MV-4-11 (cell line): ENCODE data around the gene ISYNA1.

Experiments used
- DNase-seq: peaks from one replicate; lab custom pipeline; 2025; lab: John Stamatoyannopoulos, UW

ISYNA1 gene

GRCh38 chr19:18443831-18444230 is 5.9 kb upstream of the ISYNA1 start:
- no peak for DNase-seq

DNA sequence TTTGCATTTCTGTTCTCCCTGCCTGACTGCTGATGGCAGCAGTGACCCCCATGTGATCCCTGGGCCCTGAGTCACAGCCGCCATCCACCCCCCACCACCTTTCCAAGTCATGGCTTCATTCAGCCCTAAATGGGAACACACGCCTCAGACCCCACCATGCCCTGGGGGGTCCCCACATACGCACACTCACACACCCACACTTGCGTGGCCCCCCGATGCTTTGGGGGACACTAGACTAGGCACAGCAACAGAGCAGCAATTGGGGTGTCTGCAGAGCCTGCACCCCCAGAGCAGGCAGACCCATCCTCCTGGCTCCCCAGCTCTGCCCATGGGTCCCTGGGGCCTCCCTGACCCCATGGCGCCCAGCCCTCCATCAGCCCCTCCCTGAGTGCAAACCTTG is 5.5 kb upstream of the ISYNA1 start:
- no peak for DNase-seq

DNA sequence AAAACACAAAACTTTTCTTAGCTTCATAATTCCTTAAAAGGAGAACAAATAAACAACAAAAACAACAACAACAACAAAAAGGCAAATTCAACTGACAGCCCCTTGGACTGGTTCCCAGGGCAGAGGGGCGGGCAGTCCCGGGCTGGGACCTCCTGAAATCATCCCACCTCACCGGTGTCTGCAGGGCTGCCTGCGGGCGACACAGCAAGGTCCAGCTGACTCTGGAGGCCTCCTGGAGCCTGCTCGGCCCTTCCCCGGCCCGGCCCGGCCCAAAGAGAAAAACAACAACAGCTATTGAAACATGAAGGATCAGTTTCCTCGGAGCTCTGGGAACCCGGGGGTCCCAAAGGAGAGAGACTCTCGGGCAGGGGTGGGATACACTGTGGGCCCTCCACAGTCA is 5.0 kb upstream of the ISYNA1 start:
- no peak for DNase-seq

GRCh38 chr19:18441804-18442788 is 4.2 kb upstream of the ISYNA1 start:
- no peak for DNase-seq

DNA sequence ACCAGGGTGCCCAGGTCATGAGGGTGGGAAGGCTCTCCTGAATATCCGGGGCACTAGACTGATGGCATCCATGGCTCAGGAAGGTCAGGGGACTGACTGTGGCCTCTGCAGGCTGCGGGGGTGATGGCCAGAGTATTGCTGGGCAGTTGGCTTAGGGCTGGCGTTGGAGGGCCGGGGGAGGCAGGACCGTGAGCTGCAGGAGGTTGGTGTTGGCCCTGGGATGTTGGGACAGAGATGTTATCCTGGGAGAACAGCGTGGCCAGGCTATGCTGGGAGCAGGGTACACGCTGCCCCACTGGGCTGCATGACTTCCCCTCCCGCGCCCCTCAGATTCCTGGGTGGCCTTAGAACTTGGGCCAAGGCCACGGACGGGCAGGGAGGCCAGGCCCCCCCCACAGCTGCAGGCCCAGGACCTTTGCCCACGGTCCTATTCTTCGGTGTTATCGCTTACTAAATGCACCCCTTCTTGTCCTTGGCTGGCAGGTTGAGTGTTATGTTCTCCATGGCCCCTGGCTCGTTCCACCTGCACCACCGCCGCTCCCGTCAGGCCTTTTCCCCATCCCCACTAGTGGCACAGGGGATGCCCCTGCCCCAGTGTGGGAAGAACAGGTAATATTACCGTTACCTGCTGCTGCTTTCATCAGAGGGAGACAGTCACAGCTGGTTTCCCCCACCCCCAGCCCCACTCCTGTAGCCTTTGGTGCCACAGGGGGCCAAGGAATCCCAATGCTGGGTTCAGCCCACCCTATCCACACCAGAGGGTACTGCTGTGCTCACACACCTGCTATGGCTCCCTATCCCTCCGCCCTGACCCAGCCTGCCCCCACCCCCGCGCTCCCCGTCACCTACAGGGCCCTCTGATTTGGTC is 3.2 kb upstream of the ISYNA1 start:
- DNase-seq, result no peak

DNA sequence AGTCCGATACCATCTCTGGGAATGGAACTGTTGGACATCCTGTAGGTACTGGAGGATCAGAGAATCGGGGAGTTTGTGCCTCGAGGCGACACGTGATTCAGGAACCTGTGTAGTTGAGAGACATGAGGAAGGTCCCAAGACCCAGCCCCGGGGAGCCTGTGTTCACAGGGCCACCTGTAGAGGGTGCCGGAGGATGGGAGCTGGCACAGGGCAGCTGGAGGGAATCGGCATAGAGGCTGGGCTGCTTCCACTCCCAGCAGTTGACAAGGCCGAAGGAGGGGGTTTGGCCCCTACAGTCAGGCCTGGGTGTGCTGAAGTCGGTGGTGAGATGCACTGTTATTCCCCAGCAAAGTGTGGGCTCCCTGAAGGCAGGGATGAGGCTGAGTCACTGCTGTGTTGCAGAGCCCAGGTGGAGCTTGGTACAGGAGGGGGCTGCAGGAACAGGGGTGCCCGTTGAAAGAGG is 2.5 kb upstream of the ISYNA1 start:
- peak; percentile 51 for DNase-seq

- no peak for DNase-seq
Measured at GRCh38 chr19:18439910-18440237, 1.9 kb upstream of the ISYNA1 start.

DNA sequence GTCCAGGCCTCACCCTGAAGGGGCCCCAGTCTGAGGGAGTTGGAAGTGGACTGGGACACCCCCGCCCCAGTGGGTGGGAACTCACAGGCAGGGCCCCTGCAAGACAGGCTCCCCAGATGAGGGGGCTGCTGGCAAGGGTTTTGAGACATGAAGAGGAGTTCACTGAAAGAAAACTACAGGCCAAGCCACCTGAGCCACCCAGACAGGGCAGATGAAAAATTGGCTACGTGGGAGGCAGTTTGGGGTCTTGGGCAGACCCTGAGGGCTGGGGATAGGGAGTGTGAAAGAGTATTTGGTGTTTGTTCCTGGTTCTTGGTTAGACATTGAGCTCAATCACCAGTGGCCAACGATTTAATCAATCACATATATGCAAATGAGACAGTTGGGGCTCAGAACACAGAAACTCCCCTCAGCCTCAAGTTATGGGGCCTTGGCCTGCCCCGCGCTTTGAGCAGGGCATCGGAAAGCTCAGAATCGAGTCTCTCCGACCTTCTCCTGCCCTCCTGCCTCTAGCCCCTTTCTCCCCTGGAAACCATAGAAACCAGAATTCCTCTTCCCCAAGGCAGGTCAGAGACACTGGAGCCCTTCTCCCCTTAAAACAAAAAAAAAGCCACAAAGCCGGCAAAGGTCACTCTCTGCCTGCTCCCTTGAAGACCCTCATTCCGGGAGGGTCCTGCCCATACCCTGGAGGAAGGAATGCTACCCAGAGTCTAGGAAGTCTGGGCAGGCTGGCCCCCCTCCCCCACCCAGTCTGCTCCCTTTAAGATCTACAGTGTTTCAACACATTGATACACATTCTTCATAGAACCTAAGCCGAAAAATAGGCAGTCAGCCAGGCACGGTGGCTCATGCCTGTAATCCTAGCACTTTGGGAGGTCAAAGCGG is 1.3 kb upstream of the ISYNA1 start:
- no peak for DNase-seq

- no peak for DNase-seq
Measured at GRCh38 chr19:18438331-18439024, 545 bp upstream of the ISYNA1 start.

GRCh38 chr19:18436671-18437490 is 1.1 kb downstream of the ISYNA1 start:
- DNase-seq, result peak; percentile 69

DNA sequence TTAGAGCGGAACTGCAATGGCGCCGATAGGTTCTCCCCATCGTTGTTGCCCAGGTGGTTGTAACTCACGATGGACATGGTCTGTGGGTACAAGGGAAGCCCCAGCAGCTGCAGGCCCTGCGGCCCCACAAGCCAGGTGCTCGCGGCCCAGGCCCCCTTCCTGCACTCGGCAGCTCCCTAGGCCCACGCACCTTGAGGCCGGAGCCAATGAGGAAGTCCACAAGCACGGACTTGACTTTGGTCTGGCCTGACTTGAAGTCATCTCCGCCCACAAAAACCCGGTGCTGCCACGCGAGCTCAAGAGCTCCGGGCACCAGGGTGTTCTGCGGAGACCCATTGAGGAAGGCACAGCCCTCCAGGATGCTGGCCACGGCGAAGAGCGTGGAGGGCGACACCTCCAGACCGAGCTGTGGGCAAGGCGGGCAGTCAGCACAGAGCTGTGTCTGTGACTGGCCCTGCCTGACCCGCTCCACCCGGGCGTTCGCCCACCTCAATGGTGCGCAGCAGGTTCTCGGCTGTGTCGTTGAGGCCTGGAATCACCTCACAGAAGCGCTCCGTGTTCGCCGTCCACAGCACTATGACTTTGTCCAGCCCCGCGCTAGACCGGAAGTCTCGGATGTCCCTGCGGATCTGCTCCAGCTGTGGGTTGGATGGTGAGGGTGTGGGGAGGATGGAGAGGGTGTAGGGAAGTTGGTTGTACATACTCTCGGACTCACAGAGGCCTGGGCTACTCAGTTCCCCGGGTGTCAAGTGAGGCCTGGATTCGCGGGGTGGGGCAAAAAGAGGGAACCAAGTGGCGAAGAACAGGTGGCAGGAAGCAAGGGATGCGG is 1.9 kb downstream of the ISYNA1 start:
- DNase-seq, result peak; percentile 21

GRCh38 chr19:18435178-18435841 is 2.6 kb downstream of the ISYNA1 start:
- no peak for DNase-seq

GRCh38 chr19:18434411-18435175 is 3.3 kb downstream of the ISYNA1 start:
- DNase-seq, result no peak

DNA sequence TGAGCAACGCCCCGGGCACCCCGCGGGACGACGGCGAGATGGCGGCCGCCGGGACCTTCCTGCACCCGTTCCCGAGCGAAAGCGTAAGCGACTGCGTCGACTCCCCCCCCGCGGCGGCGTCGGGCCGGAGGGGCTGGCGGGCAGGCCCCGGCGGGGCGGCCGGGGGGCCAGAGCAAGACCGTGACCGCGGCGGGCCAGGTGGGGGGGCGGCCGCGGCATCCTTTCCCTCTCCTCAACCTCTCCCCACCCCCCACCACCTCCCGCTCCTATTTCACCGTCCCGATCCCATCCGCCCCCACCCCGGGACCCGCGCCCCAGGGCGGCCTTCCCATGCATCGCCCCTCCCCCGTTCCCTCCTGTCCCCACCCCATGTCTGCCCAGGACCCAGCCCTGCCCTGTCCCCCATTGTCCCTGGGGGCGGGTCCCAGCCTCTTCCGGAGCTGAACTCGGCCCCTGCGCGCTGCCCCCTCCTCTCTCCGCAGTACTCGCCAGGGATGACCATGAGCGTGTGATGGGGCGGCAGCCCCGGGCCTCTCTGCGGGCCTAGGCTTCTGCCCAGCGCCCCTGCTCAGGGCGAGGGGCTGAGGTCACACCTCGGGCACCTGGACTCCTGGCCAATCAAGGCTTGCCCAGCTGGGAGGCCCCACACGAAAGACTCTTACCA is 4.1 kb downstream of the ISYNA1 start:
- no peak for DNase-seq

DNA sequence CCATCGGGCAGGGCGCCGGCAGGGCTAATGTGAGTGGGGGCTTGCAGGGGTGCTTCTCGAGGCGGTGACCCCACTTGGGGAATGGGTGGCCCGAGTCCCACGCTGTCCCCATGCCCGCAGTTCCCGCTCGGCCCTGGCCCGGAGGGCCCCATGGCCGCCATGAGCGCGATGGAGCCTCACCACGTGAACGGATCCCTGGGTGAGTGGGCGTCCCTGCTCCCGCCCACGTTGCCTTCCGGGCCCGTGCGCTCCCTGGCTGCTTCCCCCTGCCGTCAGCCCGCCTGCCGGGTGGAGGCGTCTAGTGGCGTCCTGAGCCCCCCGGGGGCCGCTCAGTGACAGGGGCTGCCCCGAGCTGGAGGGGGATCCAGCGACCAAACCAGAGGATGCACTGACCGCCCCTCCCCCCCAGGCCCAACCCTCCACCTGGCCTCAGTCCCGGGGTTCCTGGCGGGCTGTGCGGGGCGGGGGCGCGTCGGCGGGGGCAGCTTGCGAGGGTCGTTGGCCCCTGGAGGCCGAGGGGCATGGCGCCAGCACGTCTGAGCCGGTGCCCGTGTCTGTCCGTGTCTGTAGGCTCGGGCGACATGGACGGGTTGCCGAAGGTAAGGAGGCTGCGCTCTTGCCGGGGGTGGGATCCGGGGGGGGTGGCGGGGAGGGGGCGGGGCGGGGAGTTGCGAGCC is 4.8 kb downstream of the ISYNA1 start:
- no peak for DNase-seq

- no peak for DNase-seq
Measured at GRCh38 chr19:18432275-18433014, 5.5 kb downstream of the ISYNA1 start.
